NCI-H2227 (cell line): Measurements from ENCODE around the gene ITPR3.
A peak's percentile ranks its signal among the peaks of the same experiment; 100 is the strongest.

ENCODE experiments used
- DNase-seq: peaks from one replicate; lab custom pipeline; 2025; ENCODE audit not compliant: unreplicated experiment; lab: John Stamatoyannopoulos, UW

ITPR3 gene

DNA sequence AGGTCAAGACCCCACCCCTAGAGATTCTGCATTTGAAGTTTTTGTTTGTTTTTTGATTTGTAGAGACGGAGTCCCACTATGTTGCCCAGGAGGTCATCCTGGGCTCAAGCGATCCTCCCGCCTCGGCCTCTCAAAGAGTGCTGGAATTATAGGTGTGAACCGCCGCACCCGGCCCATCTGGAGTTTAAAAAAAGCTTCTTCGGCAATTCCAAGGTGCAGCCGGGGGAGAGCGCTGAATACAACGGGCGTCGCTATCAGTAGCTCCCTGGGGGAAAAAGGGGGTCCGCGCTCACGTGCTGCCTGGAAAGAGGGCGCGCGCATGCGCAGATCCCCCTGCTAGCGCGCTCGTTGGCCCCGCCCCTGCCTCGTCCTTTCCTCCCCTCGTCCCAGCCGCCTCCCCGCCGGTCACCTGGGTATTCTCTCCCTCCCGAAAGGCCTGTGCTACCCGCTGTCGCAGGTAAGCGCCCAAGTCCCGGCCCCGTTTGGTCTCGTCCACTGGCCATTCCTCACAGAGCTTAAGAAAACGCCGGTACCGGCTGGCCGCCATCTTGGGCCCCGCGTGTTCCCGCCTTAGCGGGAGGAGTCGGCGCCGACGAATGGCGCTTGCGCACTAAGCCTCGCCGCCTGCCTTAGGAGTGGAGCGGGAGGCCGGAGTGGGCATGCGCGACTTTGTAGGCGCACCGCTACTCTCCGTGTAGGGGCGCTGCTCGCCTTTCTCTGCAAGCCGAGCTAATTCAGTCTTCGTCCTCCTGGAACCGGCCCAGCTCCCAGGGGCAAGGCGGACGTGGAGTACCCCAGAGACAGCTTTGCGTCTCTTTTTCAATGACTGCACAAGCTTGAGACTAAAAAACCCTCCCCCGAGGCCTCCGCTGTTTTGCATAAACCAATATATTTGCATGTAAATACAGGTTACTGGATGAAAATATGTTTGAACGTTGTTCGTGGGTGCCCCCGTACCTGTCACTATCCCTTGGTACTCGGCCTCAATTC lies 90.3 kb downstream of the ITPR3 start, which contains the start of gene UQCC2:
Gene UQCC2 (minus strand): TSS at position 561 of the 990 bp plus-strand sequence. CDS start 14 bp downstream, at position 547.
- peak; percentile 99 for DNase-seq

DNA sequence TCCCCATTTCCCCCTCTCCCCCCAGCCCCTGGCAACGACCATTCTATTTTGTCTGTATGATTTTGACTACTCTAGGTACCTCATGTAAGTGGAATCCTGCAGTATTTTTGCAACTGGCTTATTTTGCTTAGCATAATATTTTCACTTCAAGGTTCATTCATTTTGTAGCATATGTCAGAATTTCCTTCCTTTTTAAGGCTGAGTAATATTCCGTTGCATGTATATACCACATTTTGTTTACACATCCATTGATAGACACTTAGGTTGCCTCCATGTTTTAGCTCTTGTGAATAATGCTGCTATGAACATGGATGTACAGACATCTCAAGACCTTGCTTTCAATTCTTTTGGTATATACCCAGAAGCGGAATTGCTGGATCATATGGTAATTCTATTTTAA lies 91.8 kb downstream of the ITPR3 start:
- no peak for DNase-seq

- DNase-seq: no peak
These were observed 92.7 kb downstream of the ITPR3 start for GRCh38 chr6:33713786-33714185.

GRCh38 chr6:33714385-33715040 lies 93.4 kb downstream of the ITPR3 start:
- DNase-seq: no peak

DNA sequence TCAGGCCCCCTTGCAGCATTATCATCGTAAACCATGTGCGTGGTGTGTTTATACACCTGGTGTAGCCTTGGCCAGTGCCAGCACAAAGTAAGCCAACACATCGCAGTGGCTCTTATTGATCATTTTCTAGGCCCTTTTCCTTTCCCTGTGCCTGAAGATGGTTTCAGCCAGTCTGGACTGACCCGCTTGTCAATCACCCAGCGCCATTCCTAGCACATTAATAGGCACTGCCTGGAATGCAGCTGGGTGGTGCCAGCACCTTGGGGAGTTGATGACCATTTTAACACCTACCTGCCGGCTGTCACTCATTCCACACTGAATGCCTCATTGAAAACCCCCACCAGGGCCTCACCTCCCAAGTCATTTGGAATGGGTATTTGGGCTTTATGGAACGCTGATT lies 95.3 kb downstream of the ITPR3 start:
- DNase-seq: no peak

- no peak for DNase-seq
These were observed 95.9 kb downstream of the ITPR3 start for GRCh38 chr6:33716890-33717632.

DNA sequence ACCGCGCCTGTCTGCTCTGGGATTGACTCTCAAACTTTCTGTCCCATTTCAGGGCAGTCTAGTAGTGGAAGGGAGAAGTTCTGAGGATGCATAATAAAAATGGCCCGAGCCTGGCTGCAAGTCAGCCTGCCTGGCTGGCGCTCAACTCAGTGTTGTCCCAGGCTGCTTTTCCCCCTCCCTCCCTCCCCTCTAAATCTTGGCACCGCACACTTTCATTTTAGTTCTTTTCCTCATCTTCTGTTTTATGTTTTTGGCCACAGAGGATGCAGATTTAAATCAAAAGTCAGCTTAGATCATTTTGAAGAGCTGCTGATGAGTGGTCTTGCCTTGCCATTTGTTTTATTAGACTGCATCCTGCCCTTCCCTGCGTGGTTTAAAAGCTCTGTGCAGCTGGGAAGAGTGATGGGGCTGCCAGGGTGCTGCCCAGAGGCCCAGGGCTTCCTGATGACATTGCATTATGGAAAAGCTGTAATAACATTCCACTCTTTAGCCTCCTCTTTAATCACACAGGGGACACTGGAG lies 96.9 kb downstream of the ITPR3 start:
- DNase-seq: no peak

- DNase-seq: no peak
These were observed 97.6 kb downstream of the ITPR3 start for GRCh38 chr6:33718713-33719112.

DNA sequence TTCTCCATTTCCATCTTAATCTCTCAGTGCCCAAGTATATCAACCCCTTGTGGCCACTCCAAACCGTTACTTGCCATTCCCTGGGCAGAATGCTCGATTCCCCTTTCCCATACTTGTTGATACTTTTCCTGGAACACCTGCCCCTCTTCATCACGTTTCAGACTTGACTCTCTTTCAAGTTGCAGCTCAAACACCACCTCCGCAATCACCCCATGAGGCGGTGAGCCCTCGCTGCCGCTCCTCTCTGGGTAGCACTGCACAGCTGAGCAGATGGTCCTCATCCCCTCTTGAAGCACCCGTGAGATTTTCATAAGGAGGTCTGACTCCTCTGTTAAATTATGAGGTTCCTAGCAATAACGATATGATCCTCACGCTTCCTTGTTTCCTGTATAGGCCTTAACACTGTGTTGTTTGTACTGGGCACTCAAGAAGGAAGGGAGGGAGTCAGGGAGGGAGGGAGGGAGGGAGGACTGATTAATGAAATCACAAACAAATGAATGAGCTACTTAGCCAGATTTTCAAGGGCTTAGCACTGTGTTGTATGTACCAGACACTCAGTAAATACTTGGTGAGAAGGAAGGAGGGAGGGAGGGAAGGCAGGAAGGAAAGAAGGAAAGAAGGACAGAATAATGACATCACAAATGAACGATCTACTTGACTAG lies 98.3 kb downstream of the ITPR3 start:
- DNase-seq: no peak

DNA sequence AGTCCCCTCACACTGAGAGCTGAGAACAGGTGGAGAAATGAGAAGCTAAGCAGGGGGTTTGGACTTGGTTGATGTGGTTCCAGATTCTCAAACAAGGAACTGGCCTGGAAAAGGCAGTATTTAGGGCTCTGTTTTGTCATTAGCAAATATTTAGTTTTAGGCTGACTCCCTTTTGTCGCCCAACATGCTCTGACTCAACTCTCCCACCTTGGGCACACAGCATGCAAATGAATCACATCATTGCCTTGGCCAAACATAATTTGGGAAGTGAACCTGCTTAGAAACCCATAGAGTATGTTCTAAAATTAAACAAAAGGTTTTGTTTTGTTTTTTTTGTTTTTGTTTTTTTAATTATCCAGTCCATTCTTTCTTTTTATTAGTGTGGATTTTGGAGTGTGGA lies 99.9 kb downstream of the ITPR3 start:
- DNase-seq: no peak

GRCh38 chr6:33721508-33721907 lies 100.4 kb downstream of the ITPR3 start:
- no peak for DNase-seq

- no peak for DNase-seq
These were observed 101.0 kb downstream of the ITPR3 start for GRCh38 chr6:33722103-33722623.

DNA sequence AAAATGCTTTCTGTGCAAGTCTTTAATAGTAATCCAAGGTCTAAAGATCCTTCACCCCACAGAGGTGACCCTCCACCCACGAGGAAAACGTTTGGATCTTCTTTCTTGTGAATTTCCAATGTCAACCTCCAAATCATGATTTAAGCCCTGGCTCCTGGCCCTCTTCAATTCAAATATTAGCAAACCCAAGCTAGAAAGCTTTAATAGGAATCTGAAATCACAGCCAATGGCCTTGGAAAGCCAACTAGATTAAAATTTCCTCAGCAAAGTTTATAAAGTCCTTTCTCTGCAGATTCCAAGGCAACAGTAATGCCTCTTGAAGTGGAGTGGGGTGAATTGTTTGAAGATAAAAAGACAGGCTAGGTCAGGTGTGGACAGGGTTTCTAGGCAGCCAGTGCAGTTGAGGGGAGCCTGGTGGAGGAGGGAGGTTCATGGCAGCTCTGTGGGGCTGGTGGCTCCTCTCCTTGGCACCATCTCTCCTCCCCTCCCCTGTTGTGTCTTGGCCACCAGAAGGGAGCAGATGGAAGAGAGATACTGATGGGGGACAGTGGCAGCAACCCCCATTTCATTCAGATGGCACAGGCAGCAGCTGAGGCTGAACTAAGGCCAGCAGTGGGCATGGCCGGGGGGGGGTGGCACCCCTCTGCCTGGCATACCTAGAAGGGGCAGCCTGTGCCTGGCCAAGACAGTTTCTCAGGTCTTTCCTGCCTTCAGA lies 102.4 kb downstream of the ITPR3 start:
- DNase-seq: no peak

DNA sequence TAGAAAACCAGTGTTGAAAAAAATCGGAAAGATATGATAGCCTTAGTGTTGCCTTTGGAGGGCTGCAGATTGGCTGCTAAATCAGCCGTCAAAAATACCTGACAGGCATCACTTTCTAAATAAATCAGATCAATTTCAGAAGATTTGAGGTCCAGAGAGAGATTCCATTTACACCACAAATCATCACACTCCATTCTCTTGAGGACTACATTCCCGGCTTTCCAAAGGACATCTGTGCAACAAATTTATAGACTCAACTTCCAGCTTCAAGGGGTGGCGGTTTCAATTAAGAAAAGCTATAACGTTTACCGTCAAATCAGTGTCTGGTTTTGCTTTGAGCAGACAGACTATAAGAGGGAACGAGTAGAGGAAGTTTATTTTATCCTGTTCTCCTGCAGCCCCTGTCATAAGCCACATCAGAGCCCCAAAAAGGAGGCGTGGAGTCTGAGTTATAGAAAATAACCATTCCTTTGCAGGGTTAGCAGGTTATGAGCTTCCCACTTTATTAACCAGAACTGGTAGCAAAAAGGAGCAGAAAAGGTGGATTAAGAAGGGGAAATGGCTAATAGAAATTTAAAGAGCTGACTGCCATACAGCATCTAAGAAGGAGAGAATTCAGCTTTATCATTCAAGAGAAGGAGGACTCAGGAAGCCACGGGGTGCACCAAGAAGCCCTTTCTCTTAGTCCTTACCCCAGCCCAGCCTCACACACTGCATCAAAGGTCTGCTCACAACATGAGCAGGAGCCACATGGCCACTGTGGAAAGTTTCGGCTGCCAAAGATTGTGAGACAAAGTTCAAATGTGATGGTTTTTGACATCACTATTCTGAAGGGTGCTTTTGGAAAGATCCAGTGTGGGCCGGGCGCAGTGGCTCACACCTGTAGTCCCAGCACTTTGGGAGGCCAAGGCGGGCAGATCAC lies 103.2 kb downstream of the ITPR3 start:
- DNase-seq: no peak

- no peak for DNase-seq
These were observed 104.1 kb downstream of the ITPR3 start for GRCh38 chr6:33725222-33725621.

GRCh38 chr6:33725891-33726673 lies 105.0 kb downstream of the ITPR3 start:
- no peak for DNase-seq

- DNase-seq: no peak
These were observed 105.6 kb downstream of the ITPR3 start for GRCh38 chr6:33726696-33727095.

DNA sequence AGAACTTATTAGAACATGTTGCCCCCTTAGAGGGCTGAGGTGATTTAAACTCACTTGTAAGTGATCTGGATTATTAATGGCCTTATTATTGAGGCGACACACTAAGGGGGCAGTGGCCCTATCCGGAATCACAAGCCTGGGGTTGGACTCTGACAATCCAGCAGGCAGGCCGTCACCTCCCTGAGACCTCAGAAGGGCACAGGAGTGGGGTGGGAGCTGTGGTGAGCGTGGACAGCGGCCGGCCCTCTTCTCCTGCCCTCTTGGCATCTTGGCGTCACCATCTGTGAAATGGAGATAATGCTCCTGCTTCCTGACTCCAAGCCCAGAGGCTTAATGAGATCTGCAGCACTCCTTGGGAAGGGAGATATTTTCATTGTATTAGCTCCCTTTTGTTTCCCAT lies 106.0 kb downstream of the ITPR3 start:
- no peak for DNase-seq
